NB4 (cell line): Measurements from ENCODE around the gene PROM1.

Experiments
- DNase-seq: peaks from one replicate; pipeline ENCODE4 v3.0.0; 2010; ENCODE audit warnings: low read depth
- H3K4me3 ChIP-seq: one replicate; pipeline ENCODE4 v1.5.1; 2011; ENCODE audit warnings: mild to moderate bottlenecking, low read depth, low read length, moderate library complexity
- CTCF ChIP-seq: IDR thresholded peaks from one replicate; pipeline ENCODE4 v1.5.1; 2012; ENCODE audit warnings: low read depth, low read length
- MYC ChIP-seq: IDR thresholded peaks from 2 replicates; pipeline ENCODE4 v1.6.1; 2011; ENCODE audit warnings: low read depth, low read length
- POLR2A ChIP-seq: IDR thresholded peaks from 2 replicates; pipeline ENCODE4 v1.6.1; 2011; ENCODE audit warnings: mild to moderate bottlenecking; ENCODE audit not compliant: insufficient read length; ENCODE audit errors: extremely low read depth
- TF ChIP-seq, protein P1 (sequence below): IDR thresholded peaks from 2 replicates; pipeline ENCODE4 v1.6.1; 2011; ENCODE audit warnings: low read depth, low read length

The PROM1 gene

GRCh38 chr4:15982842-15983524, 100.8 kb downstream of the PROM1 start:
- H3K4me3 ChIP-seq = no peak overlapping the region
- TF ChIP-seq POLR2A = no peak
- TF ChIP-seq, protein P1, sequence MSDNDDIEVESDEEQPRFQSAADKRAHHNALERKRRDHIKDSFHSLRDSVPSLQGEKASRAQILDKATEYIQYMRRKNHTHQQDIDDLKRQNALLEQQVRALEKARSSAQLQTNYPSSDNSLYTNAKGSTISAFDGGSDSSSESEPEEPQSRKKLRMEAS = no peak
- no peak for TF ChIP-seq CTCF
- TF ChIP-seq MYC = no peak
- no peak for DNase-seq

GRCh38 chr4:15976456-15977447, 107.1 kb downstream of the PROM1 start:
- TF ChIP-seq CTCF (no peak), POLR2A (no peak)
- TF ChIP-seq, protein P1 = no peak
- no peak for DNase-seq
- no peak overlapping the region for H3K4me3 ChIP-seq

DNA sequence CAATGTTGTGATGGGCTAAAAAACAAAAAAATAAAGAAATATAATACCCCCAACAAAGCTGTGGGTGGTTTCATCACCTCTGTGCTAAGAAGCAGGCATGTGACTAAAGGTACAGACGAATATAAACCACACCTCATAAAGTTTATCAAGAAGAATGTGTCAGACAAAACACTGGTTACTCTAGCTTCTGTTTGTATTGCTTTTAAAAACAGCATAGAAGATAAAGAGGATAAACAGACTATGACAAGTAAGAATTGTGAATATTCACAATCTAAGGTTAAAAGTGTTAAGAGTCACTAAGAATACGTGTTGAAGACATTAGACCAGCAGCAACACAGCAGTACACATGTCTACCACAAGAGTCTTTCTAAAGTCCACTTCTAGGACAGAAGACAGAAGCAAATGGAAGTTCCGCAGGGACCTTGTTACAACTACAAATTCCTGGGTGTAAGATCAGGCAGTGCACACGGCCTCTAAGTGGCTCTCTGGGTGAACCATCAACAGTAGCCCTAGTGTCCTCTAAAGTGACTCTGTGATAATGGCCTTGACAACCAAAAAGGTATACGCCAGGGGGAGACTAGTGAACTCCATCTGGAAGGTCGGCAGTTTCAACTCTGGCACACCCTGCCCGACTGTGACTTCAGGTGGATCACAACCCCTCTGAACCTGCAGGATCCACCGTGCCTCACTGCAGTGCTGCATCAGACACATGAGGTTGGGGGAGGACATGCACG, 112.6 kb downstream of the PROM1 start:
- no peak overlapping the region for H3K4me3 ChIP-seq
- DNase-seq = no peak
- no peak for TF ChIP-seq MYC
- TF ChIP-seq, protein P1 = no peak
- TF ChIP-seq CTCF = no peak
- TF ChIP-seq POLR2A = no peak

DNA sequence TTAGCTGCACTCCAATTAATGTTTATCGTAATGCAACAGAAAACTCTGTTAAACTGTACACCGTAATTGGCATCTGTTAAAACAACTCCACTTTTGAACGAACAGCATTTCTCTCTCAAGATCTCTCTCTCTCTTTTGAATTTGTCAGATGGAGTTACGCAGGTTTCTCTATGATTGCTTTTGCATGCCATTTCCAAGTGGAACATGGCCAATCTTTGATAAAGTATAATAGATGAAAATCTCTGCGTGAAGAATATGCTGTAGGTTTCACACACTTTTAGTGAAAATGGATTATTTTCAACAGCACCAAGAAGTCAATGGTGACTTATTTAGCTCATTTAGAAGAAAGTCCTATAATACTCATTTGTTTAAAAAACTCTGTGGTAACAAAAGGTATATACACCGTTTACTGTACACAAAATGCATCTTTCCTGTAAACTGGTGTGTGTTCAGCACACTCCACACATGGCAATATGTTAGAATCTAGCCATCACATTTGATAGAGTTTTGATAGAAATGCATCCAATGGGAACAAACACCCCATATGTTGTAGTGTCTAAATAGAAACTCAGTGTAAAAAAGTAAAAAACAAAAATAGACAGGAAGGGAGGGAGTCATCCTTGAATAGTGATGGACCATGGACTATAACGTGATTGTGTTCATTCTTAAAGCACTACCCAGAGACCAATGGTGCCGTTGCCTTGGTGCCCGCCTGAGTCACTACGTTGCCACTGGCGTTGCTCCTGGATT, 115.1 kb downstream of the PROM1 start:
- no peak for DNase-seq
- H3K4me3 ChIP-seq = no peak overlapping the region
- TF ChIP-seq MYC = no peak
- no peak for TF ChIP-seq CTCF
- TF ChIP-seq, protein P1 = no peak
- TF ChIP-seq POLR2A = no peak

DNA sequence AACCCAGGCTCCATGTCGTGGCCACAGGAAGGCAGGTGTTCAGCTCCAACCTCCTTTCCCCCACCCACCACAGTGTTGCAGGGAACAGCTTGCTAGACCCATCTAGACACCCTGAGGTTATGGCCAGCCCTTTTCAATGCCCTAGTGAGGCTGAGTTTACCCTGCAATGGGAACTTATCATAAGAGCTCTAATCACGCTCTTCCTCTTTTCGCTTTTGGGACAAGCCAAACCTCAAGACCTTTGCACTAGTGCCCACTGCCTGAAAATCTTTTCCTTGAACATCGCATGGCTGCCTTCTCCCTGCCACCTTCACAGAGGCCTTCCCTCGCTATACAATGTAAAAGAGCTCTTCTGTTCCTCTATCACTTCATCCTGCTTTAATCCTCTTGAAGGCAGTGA, 118.5 kb downstream of the PROM1 start:
- TF ChIP-seq, protein P1 = no peak
- no peak for TF ChIP-seq POLR2A
- no peak for TF ChIP-seq CTCF
- TF ChIP-seq MYC = no peak
- no peak overlapping the region for H3K4me3 ChIP-seq
- DNase-seq = no peak
